T-helper 2 cell treated with Interferon-gamma antibody and Interleukin-4, amounts not matched to agents 100 ng/mL and 5 ng/mL, for 36 hours (primary cell): ENCODE measurements around the gene USP20. TPM values are rescaled to one million over a fixed set of nuclear protein-coding genes. Genes with fewer than 3 reads are reported as not detected.

Experiments
- intact Hi-C: fragments of 100-400 bp; cut with micrococcal nuclease; formaldehyde crosslinking; loops from one replicate; pipeline ENCODE4 v1.15.1; 2023
- total RNA-seq: library from RNA; stranded (reverse); gene quantifications from 2 replicates; pipeline ENCODE4 v1.2.3, GENCODE V29; 2022

Gene USP20
- total RNA-seq, 1 donor from 2014 or later, result 78.4 TPM

DNA sequence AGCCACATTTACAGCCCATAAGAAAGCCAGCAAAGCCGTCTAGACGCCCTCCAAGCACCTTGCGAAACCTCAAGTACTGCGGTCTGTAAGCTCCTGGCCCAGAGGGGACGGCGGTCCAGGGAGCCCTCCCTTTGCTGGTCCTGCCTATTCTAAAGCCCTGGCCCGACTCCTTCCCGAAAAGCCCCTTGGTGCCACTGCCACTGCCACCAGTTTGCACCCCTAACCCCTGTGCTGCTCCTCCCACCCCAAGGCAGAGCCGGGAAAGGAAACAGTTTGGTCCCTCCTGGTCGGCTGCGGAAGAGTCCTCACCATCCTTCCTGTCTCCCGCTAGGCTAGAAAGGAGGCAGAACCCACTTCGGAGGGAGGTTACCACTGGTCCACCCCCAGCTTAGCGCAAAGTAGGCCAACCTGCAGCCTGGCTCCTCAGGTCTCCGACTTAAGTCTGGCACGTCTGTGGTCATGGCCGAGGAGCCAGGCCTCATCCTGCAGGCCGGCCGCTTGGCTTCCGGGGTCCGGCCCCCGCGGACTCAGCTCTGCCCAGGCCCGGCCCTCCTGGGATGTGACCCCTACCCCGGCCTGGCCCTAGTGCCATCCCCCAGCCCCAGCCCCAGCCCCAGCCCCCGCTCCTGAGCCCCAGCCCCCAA lies 12.2 kb upstream of the USP20 start:
- intact Hi-C loops, result loop anchor here (5.0 kb wide), 1 partner anchor 44 kb away; no protein-coding TSS in a partner anchor

DNA sequence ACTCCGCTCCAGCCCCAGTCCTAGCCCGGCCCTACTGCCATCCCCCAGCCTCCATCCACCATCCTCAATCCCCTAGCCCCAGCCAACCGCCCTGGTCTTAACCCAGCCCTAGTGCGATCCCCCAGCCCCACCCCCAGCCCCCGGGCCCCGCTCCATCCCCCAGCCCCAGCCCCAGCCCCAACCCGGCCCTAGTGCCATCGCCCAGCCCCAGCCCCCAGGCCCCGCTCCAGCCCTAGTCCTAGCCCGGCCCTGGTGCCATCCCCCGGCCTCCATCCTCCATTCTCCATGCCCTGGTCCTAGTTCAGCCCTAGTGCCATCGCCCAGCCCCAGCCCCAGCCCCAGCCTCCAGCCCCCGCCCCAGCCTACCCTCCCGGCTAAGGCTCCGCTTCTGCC lies 11.7 kb upstream of the USP20 start:
- intact Hi-C loops, result loop anchor here (5.0 kb wide), 1 partner anchor 44 kb away; no protein-coding TSS in a partner anchor

DNA sequence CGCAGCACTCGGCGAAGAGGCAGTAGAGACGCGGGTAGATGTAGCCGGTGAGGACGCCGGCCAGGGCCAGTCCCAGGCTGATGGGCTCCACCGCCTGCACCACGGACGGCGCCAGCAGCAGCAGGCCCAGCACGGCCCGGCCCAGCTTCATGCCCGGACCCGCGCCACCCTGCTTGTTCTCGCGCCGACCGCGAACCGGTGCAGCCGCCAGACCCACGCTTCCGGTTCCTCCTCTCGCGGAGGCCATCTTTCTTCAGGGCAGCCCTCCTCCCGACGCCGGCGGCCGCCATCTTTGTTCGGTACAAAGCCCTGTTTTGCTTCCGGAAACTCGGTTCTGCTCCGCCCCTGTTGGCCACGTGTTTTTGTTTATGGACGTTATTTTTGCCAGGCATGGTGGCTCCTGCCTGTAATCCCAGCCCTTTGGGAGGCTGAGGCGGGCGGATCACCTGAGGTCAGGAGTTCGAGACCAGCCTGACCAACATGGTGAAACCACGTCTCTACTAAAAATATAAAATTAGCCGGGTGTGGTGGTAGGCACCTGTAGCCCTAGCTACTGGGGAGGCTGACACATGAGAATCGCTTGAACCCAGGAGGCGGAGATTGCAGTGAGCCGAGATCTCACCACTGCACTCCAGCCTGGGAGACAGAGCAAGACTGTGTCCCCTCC lies 11.2 kb upstream of the USP20 start, which contains the start of gene TOR1A:
TOR1A (minus strand) TSS at position 202 of the 667 bp plus-strand sequence; CDS start at position 151, 51 bp downstream.
- intact Hi-C loops, result loop anchor here (1.0 to 5.0 kb wide), 4 partner anchors 11 to 61 kb away; partner anchors contain the start of genes C9orf78, TOR1B and USP20

DNA sequence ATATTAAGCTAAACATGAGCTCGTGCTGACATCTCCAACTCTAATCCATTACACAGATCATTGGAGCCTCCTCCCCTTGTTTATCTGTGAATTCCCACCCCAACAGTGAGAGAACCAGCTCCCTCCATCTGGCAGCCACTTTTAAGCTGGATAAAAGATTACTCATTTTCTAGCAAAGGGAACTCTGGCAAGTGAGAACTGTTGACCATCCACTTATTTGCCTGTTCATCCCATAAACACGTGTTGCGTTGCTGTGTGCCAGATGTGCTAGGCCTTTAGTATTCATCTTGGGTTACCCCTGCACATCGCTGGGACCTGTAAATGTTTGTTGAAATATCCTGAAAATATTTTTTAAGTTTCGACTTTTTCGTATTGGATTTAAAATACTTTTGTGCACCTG lies 8.9 kb upstream of the USP20 start:
- intact Hi-C loops, result no loop called here

DNA sequence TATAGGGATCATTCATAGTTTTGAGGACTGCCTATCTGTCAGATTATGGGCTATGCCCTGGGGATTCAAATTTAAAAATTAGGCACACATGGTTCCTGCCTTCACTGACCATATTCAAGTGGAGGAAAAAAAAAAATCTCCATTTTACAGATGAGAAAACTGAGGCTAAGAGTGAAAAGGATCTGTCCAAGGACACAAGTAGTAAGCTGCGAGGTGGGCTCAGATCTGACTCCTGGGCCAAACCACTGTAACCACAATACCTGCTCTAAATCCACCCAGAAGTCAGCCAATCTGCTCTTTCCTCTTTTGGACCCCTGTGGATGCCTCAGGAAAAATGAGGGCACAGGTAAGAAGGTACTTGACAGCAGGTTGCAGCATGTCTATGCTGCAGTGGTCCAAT lies 8.5 kb upstream of the USP20 start:
- intact Hi-C loops, result no loop called here

DNA sequence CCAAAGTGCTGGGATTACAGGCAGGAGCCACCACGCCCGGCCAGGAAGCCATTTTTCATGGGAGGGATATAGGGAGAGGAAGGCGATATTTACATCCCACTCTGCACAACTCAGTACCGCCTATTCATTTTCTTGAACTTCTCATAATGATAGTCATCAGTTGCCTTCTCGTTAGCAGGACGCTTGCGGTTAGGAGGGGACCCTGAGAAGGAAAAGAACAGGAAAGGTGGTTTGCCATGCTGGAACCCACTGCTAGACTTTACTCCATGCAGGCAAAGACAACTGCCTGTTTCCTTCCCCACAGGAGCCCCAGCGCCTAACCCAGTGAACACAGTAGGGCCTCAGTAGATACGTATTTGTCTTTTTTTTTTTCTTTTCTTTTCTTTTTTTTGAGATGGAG lies 7.2 kb upstream of the USP20 start:
- intact Hi-C loops, result no loop called here

DNA sequence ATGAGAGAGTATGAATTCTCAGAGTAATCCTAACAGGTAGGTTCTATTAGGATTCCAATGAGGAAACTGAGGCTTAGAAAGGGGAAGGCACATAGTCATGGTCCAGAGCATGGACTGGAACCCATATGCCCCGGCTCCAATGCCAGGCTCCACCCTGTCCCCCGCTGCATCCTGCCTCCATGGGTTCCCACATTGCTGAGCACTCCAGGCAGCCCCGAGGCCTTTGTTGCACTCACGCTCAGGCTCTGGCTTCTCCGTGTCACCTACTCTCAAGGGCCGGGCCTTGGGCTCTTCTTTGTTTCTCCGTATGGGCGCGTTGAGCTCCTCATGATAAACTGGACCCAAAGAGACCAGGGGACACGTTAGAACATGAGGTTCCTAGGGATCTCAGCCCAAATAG lies 6.3 kb upstream of the USP20 start:
- intact Hi-C loops, result no loop called here

DNA sequence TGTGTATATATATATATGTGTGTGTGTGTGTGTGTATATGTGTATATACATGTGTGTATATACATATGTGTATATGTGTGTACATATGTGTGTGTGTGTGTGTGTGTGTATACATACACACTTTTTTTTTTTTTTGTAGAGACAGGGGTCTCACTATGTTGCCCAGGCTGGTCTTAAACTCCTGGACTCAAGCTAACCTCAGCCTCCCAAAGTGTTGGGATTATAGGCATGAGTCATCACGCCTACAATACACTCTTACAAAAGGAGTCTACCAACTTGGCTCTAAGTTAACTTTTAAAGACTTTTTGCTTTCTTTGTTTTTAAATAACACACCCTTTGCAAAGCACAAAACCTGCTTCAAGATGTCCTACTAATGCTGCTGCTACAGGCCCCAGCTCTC lies 2.3 kb upstream of the USP20 start:
- intact Hi-C loops, result no loop called here

DNA sequence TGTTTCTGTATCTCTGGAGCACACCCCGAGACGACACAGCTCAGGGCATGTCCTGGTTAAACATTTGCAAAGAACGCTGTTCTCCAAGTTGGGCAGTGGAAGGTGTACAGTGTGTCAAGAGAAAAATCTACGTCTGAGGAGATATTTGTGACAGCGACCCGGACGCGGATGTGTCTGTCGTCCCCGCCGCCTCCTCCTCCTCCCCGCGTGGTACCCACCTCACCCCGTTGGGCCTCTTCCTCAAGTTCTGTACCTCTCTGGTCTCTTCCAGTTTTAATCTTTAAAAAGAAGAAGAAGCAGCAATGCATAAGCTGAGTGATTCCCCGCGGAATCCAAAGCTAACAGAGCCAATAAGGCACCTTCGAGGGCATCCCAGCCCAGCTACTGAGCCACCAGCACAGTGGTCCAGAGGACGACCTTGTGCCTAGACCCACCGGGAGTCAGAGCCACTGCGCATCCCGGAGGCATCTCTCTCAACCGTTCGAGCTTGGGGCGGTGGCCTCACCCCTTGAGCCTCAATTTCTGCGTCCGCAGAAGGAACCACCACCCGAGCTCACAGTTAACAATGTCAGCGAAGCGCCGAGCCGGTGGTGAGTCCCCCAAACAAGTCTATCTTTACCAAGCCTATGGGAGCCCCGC lies 650 bp upstream of the USP20 start:
- intact Hi-C loops, result loop anchor here (1.0 to 2.0 kb wide), 5 partner anchors 10 to 50 kb away; partner anchors contain the start of genes TOR1A and TOR1B

DNA sequence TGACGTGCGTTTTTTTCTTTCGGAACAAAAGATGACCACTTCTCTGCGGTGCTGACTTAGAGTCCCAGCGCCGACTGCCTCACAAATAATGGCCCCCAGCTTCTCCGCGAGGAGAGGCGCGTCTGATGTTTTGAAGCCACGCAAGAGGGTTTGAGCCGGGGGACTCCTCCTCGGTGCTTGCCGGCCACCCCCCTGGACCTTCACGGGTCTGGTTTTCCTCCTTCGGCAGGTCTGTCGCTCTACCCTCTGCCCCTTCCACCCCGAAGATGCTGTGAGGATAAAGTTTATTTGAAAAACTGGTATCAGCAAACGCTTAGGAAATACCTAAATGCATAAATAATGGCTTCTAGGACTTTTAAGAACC lies 584 bp downstream of the USP20 start:
- intact Hi-C loops, result loop anchor here (1.0 to 2.0 kb wide), 5 partner anchors 12 to 48 kb away; partner anchors contain the start of genes TOR1A and TOR1B

DNA sequence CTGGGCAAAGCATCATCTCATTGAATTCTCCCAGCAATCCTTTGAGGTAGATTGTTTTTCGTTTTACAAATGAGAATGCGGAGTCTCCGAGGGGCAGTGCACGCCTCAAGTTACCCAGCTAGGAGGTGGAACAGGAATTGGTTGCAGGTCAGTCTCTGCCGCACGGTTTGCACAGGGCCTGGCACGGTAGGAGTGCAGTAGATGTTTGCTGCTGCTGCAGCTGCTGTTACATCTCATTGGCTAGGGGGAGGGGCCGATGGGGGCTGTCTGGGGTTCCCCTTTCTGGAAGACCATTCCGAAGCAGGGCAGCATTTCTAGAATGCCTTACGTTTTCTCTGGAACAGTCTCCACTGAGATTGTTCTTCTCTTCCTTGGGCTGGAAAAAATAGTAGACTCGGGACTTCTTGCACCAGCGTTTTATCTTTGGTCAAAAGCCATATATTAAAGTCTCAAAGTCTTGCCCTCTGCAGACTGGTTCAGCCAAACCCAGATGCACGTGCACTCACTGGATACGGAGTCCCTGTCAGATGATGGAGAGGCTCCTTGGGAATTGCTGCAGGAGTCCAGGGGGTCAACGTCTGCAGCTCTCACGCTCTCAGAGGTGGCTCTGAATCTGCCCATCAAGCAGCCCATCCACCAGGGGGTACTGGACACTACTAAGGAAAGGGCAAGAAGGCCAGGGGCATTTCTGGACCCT lies 1.2 kb downstream of the USP20 start:
- intact Hi-C loops, result no loop called here

DNA sequence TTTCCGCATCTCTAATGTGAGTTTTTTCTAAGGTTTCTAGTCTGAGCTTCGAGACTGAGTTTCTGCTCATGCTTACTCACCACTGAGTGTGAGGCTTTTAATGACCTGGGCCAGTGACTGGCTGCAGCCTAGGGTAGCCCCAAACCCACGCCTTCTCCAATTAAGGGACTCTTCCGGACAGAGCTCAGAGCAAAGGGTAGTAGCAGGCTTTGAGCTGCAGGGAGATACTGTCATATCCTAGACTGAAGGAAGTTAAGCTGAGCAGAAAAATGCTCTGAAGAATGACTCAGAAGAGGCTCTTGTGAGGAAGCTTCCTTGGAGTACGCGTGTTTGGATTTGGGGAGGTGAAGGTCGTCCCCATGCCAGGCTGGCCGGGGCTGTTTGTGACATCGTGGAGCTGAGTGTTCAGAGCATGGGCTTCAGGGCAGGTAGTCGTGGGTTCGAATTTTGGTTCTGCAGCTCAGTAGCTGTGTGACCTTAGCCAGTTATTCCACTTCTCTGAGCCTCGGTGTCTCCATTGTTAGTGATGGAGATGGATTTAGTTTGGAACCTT lies 3.5 kb downstream of the USP20 start:
- intact Hi-C loops, result no loop called here

DNA sequence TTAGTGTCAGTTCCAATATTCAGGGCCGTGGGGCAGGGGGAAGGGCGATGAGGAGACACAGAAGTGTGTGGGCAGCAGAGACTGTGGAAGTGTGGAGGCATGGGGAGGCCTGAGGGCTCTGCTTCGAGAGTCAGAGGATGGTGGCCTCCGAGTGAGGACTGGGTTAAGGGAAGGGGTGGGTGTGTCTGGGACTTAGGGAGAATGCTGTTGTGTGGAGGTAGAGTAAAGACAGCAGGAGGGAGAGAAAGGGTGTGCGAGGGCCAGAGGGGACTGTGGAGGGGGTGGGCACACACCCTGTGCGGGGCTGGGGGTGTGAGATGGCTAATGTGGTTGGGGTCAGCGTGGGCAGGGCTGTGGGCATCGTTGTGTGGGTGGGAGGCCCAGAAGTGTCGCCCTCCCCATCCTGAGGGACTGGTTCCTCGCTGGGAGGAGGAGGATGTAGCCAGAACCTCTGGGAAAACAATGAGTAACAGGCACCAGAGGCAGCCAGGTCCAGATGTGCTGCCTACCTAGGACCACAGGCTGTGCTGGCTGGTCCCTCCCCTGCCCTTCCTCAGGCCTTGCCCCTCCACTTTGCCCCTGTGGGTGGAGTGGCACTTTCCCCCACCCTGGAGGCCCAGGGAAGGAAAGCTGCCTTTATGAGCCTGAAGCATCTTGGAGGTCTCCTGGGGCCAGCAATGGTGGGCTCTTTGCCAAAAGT lies 4.2 kb downstream of the USP20 start:
- intact Hi-C loops, result no loop called here

DNA sequence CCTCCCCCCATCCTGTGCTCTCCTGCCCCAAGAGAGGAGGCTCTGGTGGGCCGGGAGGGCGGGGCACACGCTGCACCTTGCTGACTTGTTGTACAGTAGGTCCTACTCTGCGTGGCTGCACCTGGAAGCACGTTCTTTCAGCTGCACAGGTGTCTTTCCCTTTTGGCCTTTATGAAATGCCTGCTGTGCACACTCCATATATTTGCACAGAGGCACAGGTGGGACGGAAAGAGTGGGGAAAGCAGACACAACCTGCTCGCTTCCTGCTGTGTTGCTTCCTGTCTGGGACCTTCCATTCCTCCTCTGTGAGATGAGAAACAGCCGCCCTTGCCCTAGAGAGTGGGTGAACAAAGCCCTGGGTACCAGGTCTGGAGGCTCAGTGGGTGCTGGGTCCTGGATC lies 4.8 kb downstream of the USP20 start:
- intact Hi-C loops, result no loop called here

DNA sequence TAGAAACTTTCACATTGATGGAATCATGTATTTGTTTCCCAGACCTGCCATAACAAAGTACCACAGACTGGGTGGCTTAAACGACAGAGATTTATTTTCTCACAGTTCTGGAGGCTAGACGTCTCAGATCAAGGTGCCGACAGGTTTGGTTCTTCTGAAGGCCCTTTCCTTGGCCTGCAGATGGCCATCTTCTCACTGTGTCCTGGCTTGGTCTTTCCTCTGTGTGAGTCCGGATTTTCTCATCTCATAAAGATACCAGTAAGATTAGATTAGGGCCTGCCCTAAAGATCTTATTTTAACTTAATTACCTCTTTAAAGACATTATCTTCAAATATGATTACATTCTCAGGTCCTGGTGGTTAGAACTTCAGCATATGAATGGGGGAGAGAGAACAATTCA lies 5.8 kb downstream of the USP20 start:
- intact Hi-C loops, result no loop called here

DNA sequence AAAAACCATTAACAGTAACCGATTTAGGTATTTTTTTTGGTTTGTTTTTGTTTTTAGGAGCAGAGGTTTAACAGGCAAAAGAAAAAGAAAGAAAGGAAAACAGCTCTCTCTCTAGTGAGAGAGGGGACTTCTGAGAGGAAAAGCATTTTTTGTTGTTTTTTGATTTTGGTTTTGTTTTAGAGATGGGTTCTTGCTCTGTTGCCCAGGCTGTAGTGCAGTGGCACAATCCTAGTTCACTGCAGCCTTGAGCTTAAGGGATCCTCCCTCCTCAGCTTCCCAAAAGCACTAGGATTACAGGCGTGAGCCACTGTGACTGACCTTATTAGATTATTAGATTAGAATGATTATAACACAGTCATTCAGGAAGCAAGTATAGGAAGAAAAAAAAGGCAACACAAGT lies 10.1 kb downstream of the USP20 start:
- intact Hi-C loops, result no loop called here

DNA sequence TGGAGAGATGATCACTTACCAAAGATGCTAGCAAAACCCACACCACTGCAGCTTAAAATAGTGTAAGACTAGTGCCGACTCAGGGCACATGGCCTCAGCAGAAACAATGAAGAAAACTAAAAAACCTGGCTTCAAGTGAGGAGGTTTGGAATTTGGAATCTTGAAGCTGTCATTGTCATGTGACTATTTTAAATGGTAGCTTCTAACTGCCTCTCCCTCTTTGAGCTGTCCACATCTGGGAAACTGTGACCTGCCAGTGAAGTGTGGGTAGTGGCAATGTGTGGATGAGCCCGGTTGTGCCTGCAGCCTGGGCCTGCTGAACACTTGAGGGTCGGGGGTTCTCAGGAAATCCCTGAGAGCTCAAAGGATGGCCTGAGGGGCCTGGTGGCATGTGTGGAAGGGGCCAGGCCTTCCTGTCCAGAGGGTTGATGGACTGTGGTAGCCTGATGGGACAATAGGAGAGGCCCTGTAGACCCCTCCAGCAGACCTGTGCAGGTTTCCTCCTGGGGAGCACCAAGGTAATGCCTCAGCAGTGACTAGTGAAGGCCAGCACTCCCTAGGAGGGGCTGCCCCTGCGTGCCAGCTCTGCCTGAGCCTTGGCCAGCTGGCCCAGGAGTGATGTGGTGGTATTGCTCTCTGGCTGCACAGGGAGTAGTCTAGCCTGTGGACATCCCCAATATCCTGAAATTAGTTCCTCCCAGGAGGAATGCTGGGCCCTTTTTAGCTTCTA lies 13.6 kb downstream of the USP20 start:
- intact Hi-C loops, result no loop called here

DNA sequence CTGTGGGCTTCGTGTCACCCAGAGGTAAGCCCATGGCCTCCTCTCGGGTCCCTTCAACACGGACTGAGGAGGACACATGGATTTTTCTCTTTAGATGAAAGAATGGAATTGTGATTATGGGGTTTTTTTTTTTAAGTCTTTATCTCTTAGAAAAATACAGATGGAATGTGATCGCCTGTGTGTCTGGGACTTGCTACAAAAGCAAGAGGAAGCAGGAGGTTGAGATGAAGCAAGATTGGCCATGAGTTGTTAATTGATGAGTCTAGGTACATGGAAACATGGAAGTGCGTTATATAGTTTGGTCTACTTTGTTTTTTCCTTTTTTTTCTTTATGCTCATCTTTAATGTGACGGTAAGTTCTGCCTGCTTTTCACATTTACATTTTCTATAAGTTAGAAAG lies 14.6 kb downstream of the USP20 start:
- intact Hi-C loops, result no loop called here

DNA sequence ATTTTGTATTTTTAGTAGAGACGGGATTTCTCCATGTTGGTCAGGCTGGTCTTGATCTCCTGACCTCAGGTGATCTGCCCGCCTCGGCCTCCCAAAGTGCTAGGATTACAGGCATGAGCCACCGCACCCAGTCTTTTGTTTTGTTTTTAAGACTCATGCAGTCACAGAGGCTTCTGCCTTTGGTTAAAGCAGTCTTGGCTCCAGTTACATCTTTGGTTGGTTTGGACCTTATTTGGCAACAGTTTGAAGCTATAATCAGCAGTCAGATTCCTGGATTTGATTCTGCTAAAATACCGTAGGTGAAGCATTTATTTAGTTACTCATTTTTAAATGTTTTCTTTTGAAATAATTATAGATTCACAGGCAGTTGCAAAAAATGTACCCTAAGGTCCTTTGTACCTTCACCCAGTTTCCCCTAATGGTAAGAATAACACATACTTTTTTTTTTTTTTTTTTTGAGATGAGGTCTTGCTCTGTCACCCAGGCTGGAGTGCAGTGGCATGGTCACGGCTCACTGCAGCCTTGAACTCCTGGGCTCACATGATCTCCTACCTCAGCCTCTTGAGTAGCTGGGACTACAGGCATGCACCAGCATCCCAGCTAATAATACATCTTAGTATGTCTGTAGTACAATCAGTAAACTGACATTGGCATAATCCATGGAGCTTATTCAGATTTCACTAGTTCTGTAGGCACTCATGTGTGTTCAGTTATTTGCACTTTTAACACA lies 15.7 kb downstream of the USP20 start:
- intact Hi-C loops, result no loop called here
